Ramos (cell line): ENCODE results near the gene EPB41L2.
"Not testable (repeated sequence)": the region's sequence is repeated elsewhere in the genome, so short reads cannot be mapped to it uniquely, and the experiment has no call there.

Source experiments
- in situ Hi-C: fragments of 300-500 bp; cut with MboI; formaldehyde crosslinking; loops from one replicate; pipeline ENCODE4 v1.14.3; 2022; ENCODE audit warnings: low sequenced_read_pairs; ENCODE audit not compliant: unreplicated experiment

Gene EPB41L2

DNA sequence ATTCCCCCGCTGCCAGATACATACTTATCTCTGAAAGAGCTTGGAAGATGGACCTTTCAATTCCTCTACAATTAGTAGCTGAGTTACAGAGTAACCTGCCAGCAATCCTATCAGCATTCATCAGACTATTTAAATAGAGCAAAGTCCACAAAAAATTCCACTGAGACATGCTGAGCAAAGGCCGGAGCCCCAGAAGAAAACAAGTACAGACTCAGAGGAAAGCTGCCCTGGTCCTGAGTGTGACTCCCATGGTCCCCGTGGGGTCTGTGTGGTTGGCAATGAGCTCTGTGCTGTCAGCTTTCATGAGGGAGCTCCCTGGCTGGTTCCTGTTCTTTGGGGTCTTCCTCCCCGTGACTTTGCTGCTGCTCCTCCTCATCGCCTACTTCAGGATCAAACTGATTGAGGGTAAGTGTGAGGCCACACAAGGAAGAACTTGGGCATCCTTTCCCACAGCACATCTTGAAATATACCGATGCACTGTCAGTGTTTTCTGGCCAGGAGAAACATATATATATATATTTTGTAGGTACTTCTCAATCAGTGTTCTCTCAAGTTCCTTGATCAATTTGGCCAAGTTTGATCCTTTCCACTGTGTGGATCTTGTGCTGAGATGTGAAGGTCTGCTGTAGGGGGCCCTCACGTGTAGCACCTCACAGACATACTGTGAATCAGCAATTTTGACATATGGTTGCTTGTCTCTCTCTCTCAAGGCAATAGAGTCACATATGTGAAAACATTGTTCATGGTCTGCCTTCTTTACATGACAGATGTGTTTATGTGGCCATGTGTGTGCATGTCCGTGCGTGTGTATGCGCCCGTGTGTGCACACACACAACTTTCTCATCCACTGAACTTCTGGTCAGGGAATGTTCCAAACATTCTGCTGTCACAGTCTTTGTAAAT is 235.5 kb downstream of the EPB41L2 start, which contains the start of gene SMLR1:
SMLR1 (plus strand) TSS at position 160 of the 903 bp plus-strand sequence; CDS start at position 168, 8 bp downstream.
- in situ Hi-C loops = no loop called here

DNA sequence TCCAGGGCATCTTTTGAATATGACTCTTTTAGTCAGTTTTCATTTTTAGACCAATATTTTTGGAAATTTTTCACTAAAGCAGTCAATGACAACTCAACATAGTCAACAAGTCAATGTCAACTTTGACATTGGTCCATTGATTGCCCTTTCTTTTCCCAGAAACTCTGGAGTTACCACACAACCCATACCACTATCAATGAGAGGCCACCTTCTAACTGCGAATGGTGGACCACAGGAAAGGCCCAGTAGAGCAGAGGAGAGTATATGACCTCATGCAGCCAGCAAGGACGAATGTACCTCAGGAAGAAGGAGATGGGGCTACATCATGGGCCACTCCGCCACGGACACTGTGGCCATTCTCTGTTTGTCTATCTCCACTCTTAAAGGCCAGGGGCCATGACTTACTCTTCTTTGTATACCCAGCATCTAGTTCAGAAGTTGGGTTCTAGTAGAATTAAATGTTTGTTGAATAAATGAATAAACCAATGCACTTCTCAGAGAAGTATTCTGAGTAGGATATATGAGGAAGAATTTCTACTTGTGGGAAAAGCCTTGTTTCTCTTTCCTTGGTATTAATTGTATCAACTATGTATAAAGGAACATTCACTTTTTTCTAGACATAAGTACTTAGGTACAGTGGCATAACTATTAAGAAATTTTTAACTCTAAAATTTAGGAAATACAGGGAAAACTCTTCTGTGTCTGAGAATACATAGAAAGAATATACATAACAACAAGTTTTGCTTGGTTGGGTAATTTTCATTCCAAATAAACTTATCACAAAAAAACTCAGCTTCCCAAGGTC is 236.4 kb downstream of the EPB41L2 start:
- in situ Hi-C loops = no loop called here

DNA sequence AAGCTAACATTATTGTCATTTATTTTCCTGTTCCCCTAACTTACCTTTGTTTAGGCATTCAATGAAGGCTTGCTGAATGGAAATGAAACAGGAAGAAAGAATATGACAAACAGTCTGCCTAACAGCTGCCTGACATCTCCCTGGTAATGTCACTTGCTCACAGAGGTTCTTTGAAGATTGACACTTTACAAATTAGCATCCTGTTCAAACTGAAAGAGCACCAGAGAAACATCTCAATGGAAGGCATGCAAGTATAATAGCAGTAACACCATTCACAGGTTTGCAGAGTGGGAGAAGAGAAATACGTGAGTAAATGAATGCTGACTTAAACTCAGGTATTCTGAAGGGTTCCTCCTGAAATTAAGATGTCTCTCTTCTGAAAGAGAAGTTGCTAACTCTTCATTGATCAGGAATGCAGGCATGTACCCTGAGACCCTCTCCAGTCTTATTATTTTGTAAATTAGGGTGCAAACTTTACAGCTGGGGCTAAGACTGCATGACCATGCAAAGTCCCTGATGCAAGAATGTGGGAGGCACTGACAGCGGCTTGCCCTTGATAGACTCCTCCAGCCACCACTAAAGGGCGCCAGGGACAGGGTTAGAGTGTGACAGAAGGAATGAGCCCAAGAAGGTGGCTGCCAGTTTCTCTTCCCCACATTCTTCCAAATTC is 237.1 kb downstream of the EPB41L2 start:
- in situ Hi-C loops = no loop called here

DNA sequence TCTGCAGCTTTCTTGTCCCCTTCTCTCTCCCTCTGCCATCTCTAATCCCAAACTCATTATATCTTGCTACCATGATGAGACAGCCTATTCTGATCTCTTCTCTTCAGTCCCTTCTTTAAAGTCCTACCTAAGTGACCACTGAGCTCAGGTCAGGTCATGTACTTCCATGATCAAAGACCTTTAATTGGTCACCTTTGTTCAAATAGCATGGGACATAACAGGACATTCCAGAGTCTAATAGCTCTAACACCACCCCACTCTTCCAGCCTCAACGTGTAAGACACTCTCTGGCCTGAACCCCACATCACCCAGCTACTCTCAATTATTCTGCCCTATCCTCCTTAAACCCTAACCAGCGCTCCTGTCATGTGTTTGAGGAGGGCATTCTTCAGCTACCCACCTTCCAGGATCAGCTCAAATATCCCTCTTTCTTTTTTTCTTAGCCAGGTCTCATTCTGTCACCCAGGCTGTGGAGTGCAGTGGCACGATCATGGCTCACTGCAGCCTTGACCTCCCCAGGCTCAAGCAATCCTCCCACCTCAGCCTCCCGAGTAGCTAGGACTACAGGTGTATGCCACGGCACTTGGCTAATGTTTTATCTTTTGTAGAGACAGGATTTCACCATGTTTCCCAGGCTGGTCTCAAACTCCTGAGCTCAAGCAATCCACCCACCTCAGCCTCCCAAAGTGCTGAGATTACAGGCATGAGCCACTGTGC is 237.9 kb downstream of the EPB41L2 start:
- in situ Hi-C loops = no loop called here

DNA sequence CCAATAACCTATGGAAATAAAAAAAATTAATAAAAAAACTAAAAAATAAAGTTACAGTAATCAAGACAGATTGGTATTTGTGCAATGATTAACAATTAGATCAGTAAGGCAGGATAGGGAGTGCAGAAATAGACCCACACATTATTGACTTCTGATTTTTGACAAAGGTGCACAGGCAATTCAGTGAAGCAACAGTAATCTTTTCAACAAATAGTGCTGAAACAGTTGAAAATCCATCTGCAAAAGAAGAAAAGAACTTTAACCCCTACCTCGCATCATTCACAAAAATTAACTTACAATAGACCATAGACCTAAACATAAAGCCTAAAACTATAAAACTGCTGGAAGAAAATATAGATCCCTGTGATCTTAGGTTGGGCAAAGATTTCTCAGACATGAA is 240.3 kb downstream of the EPB41L2 start:
- in situ Hi-C loops = no loop called here

DNA sequence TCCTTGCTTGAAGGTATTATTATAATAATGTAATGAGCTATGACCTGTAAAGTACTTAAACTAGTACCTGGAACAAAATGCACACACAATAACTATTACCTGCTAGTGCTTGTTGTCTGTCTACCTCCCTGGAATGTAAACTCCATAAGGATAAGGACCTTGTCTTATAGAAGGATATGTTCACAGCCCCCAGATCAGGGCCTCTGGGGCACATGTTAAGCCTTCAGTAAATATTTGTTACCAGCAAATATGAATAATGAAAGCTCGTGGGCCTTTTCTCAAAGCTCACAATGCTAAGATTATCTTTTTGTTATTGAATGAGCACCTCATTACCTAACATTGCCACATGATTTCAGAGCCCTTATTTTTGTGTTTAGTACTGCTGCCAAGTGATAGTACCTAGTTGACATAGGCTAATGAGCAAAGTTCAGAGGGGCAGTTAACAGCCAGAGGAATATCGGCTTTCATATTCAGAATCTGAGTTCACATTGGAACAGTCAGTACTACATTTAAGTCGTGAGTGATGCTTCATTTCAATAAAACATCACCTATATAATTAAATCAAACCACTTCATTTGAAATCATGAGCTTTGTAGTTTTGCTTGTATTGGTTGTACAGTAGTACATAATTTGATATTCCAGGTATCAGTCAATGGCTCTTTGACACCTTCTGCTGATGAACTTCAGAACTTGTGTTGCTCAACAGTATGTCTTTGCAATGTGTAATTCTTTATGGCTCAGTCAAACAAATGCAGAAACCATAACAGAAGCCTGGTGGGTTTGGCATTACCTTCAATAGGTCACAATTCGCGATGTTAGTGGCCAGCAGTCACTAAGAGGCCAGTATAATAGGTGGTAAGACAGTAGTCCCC is 247.6 kb downstream of the EPB41L2 start:
- in situ Hi-C loops = no loop called here

DNA sequence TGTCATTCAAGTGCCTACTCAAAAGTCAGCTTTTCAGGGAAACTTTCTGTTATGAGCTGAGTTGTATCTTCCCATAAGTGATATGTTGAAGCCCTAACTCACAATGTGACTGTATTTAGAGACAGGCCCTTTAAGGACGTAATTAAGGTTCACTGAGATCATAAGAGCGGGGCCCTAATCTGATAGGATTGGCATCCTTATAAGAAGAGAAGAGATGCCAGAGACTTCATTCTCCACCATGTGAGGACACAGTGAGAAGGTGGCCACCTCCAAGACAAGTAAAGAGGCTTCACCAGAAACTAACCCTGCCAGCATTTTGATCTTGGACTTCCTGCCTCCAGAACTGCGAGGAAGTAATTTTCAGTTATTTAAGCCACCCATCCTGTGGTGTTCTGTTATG is 248.5 kb downstream of the EPB41L2 start:
- in situ Hi-C loops = no loop called here

DNA sequence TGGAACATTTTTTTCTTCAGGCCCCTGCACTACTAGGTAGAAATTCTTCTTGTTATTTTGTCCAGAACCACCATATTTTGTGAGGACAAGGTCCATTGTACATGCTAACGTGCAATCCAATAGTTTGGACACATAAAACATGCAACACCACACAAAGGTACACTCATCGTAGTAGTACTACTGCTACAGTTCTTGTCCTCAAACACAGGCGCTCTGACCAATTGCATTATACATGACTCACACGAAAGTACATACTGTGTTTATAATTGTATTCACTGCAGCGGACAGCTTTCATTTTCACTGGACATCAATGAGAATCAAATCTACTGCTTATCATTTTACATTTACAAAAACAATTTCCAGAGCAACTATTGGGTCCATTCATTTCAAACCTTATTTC is 251.1 kb downstream of the EPB41L2 start:
- in situ Hi-C loops = no loop called here

DNA sequence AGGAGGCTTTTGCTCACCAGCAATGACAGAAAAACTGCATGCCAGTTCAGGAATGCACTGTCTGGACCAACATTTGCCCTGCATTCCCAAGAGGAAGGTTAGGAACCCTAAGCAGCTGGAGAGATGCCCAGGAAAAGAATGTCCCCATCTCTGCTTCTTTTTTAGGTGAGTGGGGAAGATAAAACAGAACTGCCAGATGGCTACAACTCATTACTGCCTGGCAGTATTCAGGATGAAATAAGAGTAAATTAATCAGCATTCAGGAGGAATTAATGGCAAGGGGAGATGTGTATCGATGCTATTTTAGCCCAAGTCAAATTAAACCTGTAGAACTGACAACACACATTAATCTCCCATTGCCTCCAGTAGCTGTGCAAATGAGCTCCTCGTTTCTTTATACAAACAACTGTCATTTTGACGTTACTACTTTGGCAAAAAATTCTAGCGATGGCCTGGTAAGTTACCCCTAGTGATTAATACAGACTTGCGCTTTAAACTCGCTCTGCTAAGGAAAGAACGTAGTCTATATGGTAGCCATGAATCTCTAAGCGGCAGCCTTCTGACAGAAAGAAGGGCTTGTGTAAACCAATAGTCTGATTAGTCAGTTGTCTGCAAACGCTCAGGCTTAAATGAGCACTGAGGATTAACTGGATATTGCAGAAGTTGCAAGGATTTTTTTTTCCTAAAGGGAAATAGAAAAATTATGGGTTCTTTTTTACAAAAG is 252.6 kb downstream of the EPB41L2 start:
- in situ Hi-C loops = no loop called here

DNA sequence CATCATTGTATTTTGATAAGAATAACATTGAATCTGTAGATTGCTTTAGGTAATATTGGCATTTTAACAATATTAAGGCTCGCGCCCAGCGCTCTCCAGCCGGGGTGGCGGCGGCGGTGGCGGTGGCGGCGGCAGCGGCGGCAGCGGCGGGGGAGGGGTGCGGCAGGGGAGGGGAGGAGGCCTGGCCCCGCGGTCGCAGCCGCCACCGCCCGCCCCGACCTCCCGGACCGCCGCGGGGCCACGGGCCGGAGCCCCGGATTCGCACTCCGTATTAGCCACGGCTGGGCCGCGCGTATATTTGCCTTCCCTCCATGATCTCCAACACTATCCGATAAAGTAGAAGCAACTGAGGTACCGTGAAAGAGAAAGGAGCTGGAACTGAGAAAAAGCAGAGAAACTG is 261.7 kb downstream of the EPB41L2 start:
- in situ Hi-C loops = not testable (repeated sequence)

DNA sequence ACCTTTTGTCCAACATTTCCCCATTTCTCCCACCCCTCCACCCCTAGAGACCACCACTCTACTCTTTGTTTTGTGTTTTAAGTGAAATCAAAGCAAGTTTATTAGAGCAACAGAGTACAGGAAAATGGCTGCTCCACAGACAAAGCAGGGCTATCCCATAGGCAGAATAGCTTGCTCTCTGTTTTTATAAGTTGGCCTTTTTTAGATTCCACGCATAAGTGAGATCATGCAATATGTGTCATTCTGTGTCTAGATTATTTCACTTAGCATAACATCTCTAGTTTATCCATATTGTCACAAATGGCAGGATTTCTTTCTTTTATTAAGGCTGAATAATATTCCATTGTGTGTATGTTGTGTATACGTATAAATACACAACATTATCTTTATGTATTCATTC is 266.0 kb downstream of the EPB41L2 start:
- in situ Hi-C loops = no loop called here

DNA sequence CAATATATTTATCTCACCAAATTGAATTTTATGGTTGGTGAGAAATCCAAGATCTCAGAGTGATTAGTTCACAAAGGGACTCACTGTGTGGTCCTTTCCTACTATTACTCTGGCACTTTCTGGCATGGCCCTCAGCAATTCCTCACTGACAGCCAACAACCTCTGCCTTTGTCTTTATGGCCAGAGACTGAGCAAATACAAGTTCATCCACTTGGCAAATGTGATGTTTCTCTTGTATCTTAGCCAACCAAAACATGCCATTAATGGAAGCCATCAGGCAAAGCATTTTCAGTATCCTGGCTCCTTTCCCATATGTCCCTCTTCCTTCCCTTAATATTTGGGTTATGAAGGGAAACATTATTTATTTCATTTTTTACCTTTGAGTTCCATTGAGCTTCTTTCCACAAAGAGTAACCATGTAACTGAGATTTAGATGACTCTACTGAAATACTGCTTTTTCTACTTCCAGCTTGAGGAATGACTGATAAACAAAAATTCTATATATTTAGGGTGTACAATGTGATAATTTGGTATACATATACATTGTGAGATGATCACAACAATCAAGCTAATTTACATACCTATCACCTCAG is 266.6 kb downstream of the EPB41L2 start:
- in situ Hi-C loops = no loop called here

DNA sequence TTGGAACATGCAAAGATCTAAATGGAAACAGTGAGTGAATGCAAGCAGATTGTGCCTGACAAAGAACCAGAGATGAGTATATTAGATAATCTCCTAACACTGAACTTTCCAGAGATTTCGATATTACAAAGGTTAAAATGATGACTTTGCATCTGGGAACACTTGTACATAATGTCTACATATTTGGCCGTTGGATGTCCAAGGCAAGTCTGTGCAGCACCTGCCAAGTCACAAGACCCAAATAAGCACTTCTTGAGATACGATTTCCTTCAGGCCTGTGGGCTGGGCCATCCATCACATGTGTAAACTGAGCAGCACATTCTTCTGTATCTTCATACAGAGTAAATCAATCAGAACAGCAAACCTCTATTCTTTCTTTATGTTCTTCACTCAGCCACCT is 268.3 kb downstream of the EPB41L2 start:
- in situ Hi-C loops = no loop called here

DNA sequence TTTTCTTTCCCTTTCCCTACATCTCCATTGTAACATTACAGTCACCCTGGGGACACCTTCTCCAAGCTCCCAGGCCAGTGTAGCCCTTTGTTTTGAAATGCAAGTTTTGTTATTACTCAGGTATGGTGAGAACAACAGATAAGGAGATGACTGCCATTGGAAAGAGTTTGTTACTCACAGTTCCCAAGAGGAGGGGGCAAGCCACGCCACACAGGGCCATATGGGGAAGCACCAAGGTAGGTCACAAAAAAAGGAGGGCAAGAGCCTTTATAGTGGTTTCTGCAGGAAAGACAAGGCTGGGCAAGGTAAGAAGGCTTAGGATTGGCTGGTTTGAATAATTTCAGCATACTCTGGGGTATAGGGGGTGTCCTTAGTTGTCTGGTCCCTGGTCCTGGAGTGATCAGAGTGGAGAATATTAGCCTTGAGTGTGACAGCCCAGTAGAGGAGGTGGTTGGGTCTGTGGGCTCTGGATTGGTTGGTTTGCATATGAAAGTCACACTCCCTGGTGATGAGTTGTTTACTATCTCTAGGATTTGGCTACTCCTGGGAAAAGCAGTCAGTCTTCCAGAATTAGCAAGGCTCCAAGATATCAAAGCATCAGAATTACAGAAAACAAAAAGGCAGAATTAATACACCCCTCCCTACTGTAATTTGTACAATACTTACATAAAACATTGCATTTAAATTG is 268.9 kb downstream of the EPB41L2 start:
- in situ Hi-C loops = no loop called here
